Ishikawa (cell line): Measurements from ENCODE around the gene ALG14.

Experiments used
- CEBPB ChIP-seq: IDR thresholded peaks from 2 replicates; pipeline ENCODE4 v1.6.1; 2012
- CREB1 ChIP-seq: IDR thresholded peaks from 2 replicates; pipeline ENCODE4 v1.6.1; 2012; ENCODE audit warnings: low read depth
- EGR1 ChIP-seq: IDR thresholded peaks from 2 replicates; pipeline ENCODE4 v1.6.1; 2012
- EP300 ChIP-seq: IDR thresholded peaks from 2 replicates; pipeline ENCODE4 v1.6.1; 2012; ENCODE audit warnings: borderline replicate concordance
- FOXM1 ChIP-seq: IDR thresholded peaks from 2 replicates; pipeline ENCODE4 v1.6.1; 2012; ENCODE audit warnings: low read depth, borderline replicate concordance
- MAX ChIP-seq: IDR thresholded peaks from 2 replicates; pipeline ENCODE4 v1.6.1; 2012
- NFIC ChIP-seq: IDR thresholded peaks from 2 replicates; pipeline ENCODE4 v1.6.1; 2012
- REST ChIP-seq: IDR thresholded peaks from 2 replicates; pipeline ENCODE4 v1.6.1; 2012; ENCODE audit warnings: low read depth, mild to moderate bottlenecking
- TAF1 ChIP-seq: IDR thresholded peaks from 2 replicates; pipeline ENCODE4 v1.6.1; 2012; ENCODE audit warnings: low read depth, mild to moderate bottlenecking
- TCF12 ChIP-seq: IDR thresholded peaks from 2 replicates; pipeline ENCODE4 v1.6.1; 2012; ENCODE audit warnings: low read depth
- TEAD4 ChIP-seq: IDR thresholded peaks from 2 replicates; pipeline ENCODE4 v1.6.1; 2012
- YY1 ChIP-seq: IDR thresholded peaks from 2 replicates; pipeline ENCODE4 v1.6.1; 2012; ENCODE audit warnings: low read depth
- ZBTB7A ChIP-seq: IDR thresholded peaks from 2 replicates; pipeline ENCODE4 v1.6.1; 2012; ENCODE audit warnings: low read depth

Gene ALG14

GRCh38 chr1:94926126-94926914, 146.4 kb downstream of the ALG14 start:
- TF ChIP-seq ZBTB7A (peak; percentile 72), MAX (no peak)

GRCh38 chr1:94925561-94926125, 147.1 kb downstream of the ALG14 start:
- TF ChIP-seq TCF12 (peak; percentile 64), CEBPB (no peak), EP300 (peak; percentile 73), NFIC (peak; percentile 55), TEAD4 (peak; percentile 94), MAX (peak; percentile 59)

- TF ChIP-seq CREB1 (no peak), REST (no peak), EGR1 (no peak), TCF12 (no peak), TAF1 (no peak), YY1 (no peak), NFIC (no peak), ZBTB7A (no peak), MAX (no peak), FOXM1 (no peak)
Observed at GRCh38 chr1:94925004-94925403, 147.7 kb downstream of the ALG14 start.
